ENCODE results near the gene CISTR. TPM values are rescaled to one million over a fixed set of nuclear protein-coding genes. Genes with fewer than 3 reads are reported as not detected.

Gene CISTR
- total RNA-seq, 2 donors from 2014 or later = 1.4 to 1.9 TPM

DNA sequence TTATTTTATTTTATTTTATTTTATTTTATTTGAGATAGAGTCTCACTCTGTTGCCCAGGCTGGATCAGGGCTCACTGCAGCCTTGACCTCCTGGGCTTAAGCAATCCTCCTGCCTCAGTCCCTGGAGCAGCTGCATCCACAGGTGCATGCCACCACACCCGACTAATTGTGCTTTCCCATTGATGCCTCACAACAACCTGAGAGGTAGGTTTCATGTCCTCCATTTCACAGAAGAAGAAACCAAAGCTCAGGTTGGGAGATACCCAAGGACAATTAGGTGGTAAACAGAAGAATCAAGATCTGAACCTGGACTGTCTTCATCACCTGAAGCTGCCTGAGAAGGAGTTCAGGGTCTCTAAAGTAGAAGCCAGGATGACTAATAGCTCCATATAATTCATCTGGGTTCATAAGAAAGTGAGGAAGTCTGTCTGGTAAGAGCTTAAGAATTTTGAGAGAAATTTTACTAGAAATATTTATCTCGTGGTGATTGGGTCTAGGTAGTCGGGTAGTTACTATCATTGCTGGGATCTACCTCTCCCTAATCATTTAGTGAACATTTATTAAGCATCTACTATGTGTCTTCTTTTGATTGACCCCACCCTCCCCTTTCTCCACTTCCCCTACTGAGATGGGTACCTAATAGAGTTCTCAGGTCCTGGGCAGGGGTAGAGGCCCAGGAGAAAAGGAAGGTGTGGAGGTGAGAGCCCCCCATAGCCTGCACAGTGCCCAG, 52.7 kb downstream of the CISTR start:
- intact Hi-C loops (cut with DNase I) = no loop called here

GRCh38 chr12:53696655-53697331, 55.0 kb downstream of the CISTR start:
- intact Hi-C loops (cut with DNase I) = no loop called here
- no peak for DNase-seq
- peak; percentile 19 to 35 for ATAC-seq

More for the DNA sequence above, 52.7 kb downstream of the CISTR start:
- DNase-seq (no peak), ATAC-seq (no peak)

Other genes with a start within 250 kb of the CISTR start
- gene NPFF, start 244.5 kb downstream of the CISTR start, total RNA-seq = not detected
- gene ATF7, start 125.6 kb downstream of the CISTR start, total RNA-seq = 10 to 100 TPM; 30.1 to 34.7 TPM
- gene ATP5MC2, start 75.9 kb downstream of the CISTR start, total RNA-seq = 100 to 1,000 TPM; 416 TPM
- 100 to 1,000 TPM; 141 to 160 TPM for gene CALCOCO1, start 24.5 kb downstream of the CISTR start, total RNA-seq
- gene HOXC13, start 186.9 kb upstream of the CISTR start, total RNA-seq = not detected
- not detected for gene HOXC12, start 202.9 kb upstream of the CISTR start, total RNA-seq
- gene HOXC11, start 221.1 kb upstream of the CISTR start, total RNA-seq = not detected
- not detected for gene HOTAIR, start 223.0 kb upstream of the CISTR start, total RNA-seq
- gene HOXC10, start 233.2 kb upstream of the CISTR start, total RNA-seq = not detected
- gene HOXC9, start 248.2 kb upstream of the CISTR start, total RNA-seq = not detected